ENCODE data around the gene VRK3.

DNA sequence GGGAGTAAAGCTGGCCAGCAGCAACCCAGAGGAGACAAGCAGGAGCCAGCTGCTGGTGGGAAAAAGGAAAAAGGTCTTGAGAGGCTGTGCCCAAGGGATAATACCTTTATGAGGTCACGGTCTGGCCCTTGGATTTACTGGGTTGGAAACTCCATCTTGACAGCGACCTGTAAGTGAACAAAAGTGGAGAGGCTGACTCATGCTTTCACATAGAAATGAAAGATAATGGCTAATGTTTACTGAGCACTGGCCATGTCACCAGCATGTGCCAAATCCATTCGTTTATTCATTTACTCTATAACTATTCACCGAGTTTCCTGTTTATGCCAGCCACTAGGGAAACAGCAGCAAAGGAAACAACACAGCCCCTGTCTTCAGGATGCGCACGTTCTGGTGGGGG, 4.7 kb downstream of the VRK3 start:
- TF ChIP-seq EZH2 (IDR thresholded peaks at IDR 0.05) (no peak), POLR2AphosphoS5 (IDR thresholded peaks at IDR 0.05; ENCODE audit: borderline replicate concordance, low read depth, low read length) (no peak)
